HG03103 (cell line): Measurements from ENCODE around the gene BRAF.
"Not testable (repeated sequence)": the region's sequence is repeated elsewhere in the genome, so short reads cannot be mapped to it uniquely, and the experiment has no call there.

Experiments
- ATAC-seq: cut with Tn5 transposase; IDR thresholded peaks from one replicate; pipeline ENCODE4 v1.9.1; 2021; ENCODE audit warnings: low read depth; ENCODE audit not compliant: unreplicated experiment

BRAF gene

GRCh38 chr7:140670343-140670935 lies 254.3 kb downstream of the BRAF start:
- no peak for ATAC-seq

GRCh38 chr7:140669862-140670261 lies 254.9 kb downstream of the BRAF start:
- not testable (repeated sequence) for ATAC-seq

GRCh38 chr7:140669352-140669751 lies 255.4 kb downstream of the BRAF start:
- ATAC-seq, result no peak
